WTC11 (cell line): ENCODE results near the gene CFAP20DC. TPM values are rescaled to one million over a fixed set of nuclear protein-coding genes. Genes with fewer than 3 reads are reported as not detected.

ENCODE experiments used
- ATAC-seq: fragments of 200-7000 bp; cut with Tn5 transposase; 2 replicates; pipeline ENCODE4 v1.10.0; 2021; ENCODE audit warnings: mild to moderate bottlenecking, moderate library complexity
- CTCF ChIA-PET: fragments of 300-600 bp; sonication (Branson Sonifier 250); formaldehyde crosslinking; loops from one replicate; lab custom pipeline; 2021; ENCODE audit warnings: antibody characterized with exemption; lab: Charles Lee
- POLR2A ChIA-PET: fragments of 350-600 bp; sonication (Branson Sonifier 250); formaldehyde crosslinking; loops from one replicate; lab custom pipeline; 2021; ENCODE audit warnings: antibody characterized with exemption; lab: Charles Lee
- DNase-seq: peaks from one replicate; pipeline ENCODE4 v3.0.0; 2021; ENCODE audit warnings: low spot score
- H3K27ac Mint-ChIP-seq: 2 replicates; pipeline ENCODE4 v1.8.0; 2021; ENCODE audit warnings: mixed read lengths
- H3K27me3 Mint-ChIP-seq: 2 replicates; pipeline ENCODE4 v1.8.0; 2021; ENCODE audit warnings: low read depth, mild to moderate bottlenecking, moderate library complexity, mixed read lengths
- H3K36me3 Mint-ChIP-seq: 2 replicates; pipeline ENCODE4 v1.8.0; 2021; ENCODE audit warnings: mixed read lengths
- H3K4me1 Mint-ChIP-seq: 2 replicates; pipeline ENCODE4 v1.8.0; 2022; ENCODE audit warnings: mixed read lengths
- H3K4me3 Mint-ChIP-seq: 2 replicates; pipeline ENCODE4 v1.8.0; 2021; ENCODE audit warnings: mild to moderate bottlenecking, moderate library complexity, mixed read lengths
- H3K9me3 Mint-ChIP-seq: 2 replicates; pipeline ENCODE4 v1.8.0; 2021; ENCODE audit warnings: mixed read lengths
- ATF3 ChIP-seq: sonication (generic); formaldehyde crosslinking; conservative IDR thresholded peaks from 2 replicates; pipeline ENCODE4 v1.8.1; 2022; ENCODE audit warnings: mild to moderate bottlenecking, missing genetic modification reagents
- ATF6 ChIP-seq: sonication (generic); formaldehyde crosslinking; IDR thresholded peaks from 2 replicates; pipeline ENCODE4 v1.8.1; 2023; ENCODE audit warnings: mild to moderate bottlenecking, missing genetic modification reagents
- FOXJ3 ChIP-seq: sonication (generic); formaldehyde crosslinking; IDR thresholded peaks from 2 replicates; pipeline ENCODE4 v1.9.0; 2021; ENCODE audit warnings: missing genetic modification reagents, mild to moderate bottlenecking, borderline replicate concordance
- JAZF1 ChIP-seq: fragments of 250-450 bp; sonication (Bioruptor Pico); IDR thresholded peaks from 2 replicates; pipeline ENCODE4 v1.9.0; 2021; ENCODE audit warnings: moderate library complexity, mild to moderate bottlenecking, inconsistent platforms
- MXD4 ChIP-seq: fragments of 250-450 bp; sonication (Bioruptor Pico); IDR thresholded peaks from 2 replicates; pipeline ENCODE4 v1.8.0; 2021; ENCODE audit warnings: mild to moderate bottlenecking, moderate library complexity, borderline replicate concordance
- RORB ChIP-seq: fragments of 250-450 bp; sonication (Bioruptor Pico); IDR thresholded peaks from 2 replicates; pipeline ENCODE4 v1.9.0; 2021; ENCODE audit warnings: mild to moderate bottlenecking
- SMAD4 ChIP-seq: sonication (generic); formaldehyde crosslinking; IDR thresholded peaks from 2 replicates; pipeline ENCODE4 v1.8.0; 2022; ENCODE audit warnings: mild to moderate bottlenecking, missing genetic modification reagents
- SOX15 ChIP-seq: fragments of 250-450 bp; sonication (Bioruptor Pico); IDR thresholded peaks from 2 replicates; pipeline ENCODE4 v1.9.0; 2021; ENCODE audit warnings: mild to moderate bottlenecking
- USF1 ChIP-seq: sonication (generic); formaldehyde crosslinking; IDR thresholded peaks from 2 replicates; pipeline ENCODE4 v1.8.0; 2022; ENCODE audit warnings: mild to moderate bottlenecking, missing genetic modification reagents
- ZBTB21 ChIP-seq: sonication (generic); formaldehyde crosslinking; IDR thresholded peaks from 2 replicates; pipeline ENCODE4 v1.8.1; 2023; ENCODE audit warnings: mild to moderate bottlenecking, missing genetic modification reagents, borderline replicate concordance
- ZNF219 ChIP-seq: sonication (generic); formaldehyde crosslinking; IDR thresholded peaks from 2 replicates; pipeline ENCODE4 v1.8.0; 2023; ENCODE audit warnings: missing genetic modification reagents, mild to moderate bottlenecking, borderline replicate concordance
- ZNF232 ChIP-seq: sonication (generic); formaldehyde crosslinking; IDR thresholded peaks from 2 replicates; pipeline ENCODE4 v1.8.0; 2022; ENCODE audit warnings: mild to moderate bottlenecking, missing genetic modification reagents
- ZNF423 ChIP-seq: fragments of 250-450 bp; sonication (Bioruptor Pico); IDR thresholded peaks from 2 replicates; pipeline ENCODE4 v2.1.2; 2022; ENCODE audit warnings: mild to moderate bottlenecking, moderate library complexity
- ZNF671 ChIP-seq: fragments of 250-450 bp; sonication (Bioruptor Pico); IDR thresholded peaks from 2 replicates; pipeline ENCODE4 v1.8.0; 2021; ENCODE audit warnings: mild to moderate bottlenecking
- total RNA-seq: library from RNA; stranded (reverse); gene quantifications from 3 replicates; pipeline ENCODE4 v1.2.3, GENCODE V29; 2021
- TF ChIP-seq, protein P1 (sequence below): fragments of 250-450 bp; sonication (Bioruptor Pico); IDR thresholded peaks from 2 replicates; pipeline ENCODE4 v1.9.0; 2021; ENCODE audit warnings: mild to moderate bottlenecking
- TF ChIP-seq, protein P2 (sequence below): sonication (generic); formaldehyde crosslinking; conservative IDR thresholded peaks from 2 replicates; pipeline ENCODE4 v1.8.1; 2023; ENCODE audit warnings: mild to moderate bottlenecking, low read depth, missing genetic modification reagents, moderate library complexity
- TF ChIP-seq, protein P3 (sequence below): sonication (generic); formaldehyde crosslinking; IDR thresholded peaks from 2 replicates; pipeline ENCODE4 v1.8.1; 2022; ENCODE audit warnings: missing genetic modification reagents, borderline replicate concordance
- TF ChIP-seq, protein P4 (sequence below): sonication (generic); formaldehyde crosslinking; IDR thresholded peaks from 2 replicates; pipeline ENCODE4 v1.8.1; 2022; ENCODE audit warnings: mild to moderate bottlenecking, moderate library complexity, missing genetic modification reagents
- TF ChIP-seq, protein P5 (sequence below): sonication (generic); formaldehyde crosslinking; IDR thresholded peaks from 2 replicates; pipeline ENCODE4 v1.8.0; 2023; ENCODE audit warnings: mild to moderate bottlenecking, missing genetic modification reagents

The CFAP20DC gene
- total RNA-seq, 1 experiment from 2014 or later: 4.9 TPM

- CTCF ChIA-PET: interaction anchor here (0.7 kb wide), 1 partner anchor 194 kb away, joined by 3 read pairs; no protein-coding TSS in a partner anchor
- H3K36me3 Mint-ChIP-seq: no peaks in the 10 kb centered on the region
- no peak overlapping the region for H3K4me3 Mint-ChIP-seq
- POLR2A ChIA-PET: no interaction called here
- H3K27me3 Mint-ChIP-seq: no peaks in the 10 kb centered on the region
- DNase-seq (no peak), ATAC-seq (no peak)
- TF ChIP-seq USF1 (CRISPR knock-in tag) (no peak), MXD4 (no peak), ATF6 (no peak), SMAD4 (CRISPR knock-in tag) (no peak), ZNF671 (CRISPR knock-in tag) (no peak), RORB (CRISPR knock-in tag) (no peak), ATF3 (CRISPR knock-in tag) (no peak)
- TF ChIP-seq, protein P1, sequence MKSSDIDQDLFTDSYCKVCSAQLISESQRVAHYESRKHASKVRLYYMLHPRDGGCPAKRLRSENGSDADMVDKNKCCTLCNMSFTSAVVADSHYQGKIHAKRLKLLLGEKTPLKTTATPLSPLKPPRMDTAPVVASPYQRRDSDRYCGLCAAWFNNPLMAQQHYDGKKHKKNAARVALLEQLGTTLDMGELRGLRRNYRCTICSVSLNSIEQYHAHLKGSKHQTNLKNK (CRISPR knock-in tag): no peak
- TF ChIP-seq, protein P2, sequence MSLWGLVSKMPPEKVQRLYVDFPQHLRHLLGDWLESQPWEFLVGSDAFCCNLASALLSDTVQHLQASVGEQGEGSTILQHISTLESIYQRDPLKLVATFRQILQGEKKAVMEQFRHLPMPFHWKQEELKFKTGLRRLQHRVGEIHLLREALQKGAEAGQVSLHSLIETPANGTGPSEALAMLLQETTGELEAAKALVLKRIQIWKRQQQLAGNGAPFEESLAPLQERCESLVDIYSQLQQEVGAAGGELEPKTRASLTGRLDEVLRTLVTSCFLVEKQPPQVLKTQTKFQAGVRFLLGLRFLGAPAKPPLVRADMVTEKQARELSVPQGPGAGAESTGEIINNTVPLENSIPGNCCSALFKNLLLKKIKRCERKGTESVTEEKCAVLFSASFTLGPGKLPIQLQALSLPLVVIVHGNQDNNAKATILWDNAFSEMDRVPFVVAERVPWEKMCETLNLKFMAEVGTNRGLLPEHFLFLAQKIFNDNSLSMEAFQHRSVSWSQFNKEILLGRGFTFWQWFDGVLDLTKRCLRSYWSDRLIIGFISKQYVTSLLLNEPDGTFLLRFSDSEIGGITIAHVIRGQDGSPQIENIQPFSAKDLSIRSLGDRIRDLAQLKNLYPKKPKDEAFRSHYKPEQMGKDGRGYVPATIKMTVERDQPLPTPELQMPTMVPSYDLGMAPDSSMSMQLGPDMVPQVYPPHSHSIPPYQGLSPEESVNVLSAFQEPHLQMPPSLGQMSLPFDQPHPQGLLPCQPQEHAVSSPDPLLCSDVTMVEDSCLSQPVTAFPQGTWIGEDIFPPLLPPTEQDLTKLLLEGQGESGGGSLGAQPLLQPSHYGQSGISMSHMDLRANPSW: no peak
- H3K4me1 Mint-ChIP-seq: no peaks in the 10 kb centered on the region
- H3K9me3 Mint-ChIP-seq: no peaks in the 10 kb centered on the region
- H3K27ac Mint-ChIP-seq: no peak overlapping the region
These were observed 295.8 kb downstream of the CFAP20DC start for GRCh38 chr3:58754074-58754473.

- POLR2A ChIA-PET: no interaction called here
- H3K36me3 Mint-ChIP-seq: no peaks in the 10 kb centered on the region
These were observed 297.8 kb downstream of the CFAP20DC start for GRCh38 chr3:58751882-58752567.

More at GRCh38 chr3:58751882-58752567, 297.8 kb downstream of the CFAP20DC start:
- H3K4me1 Mint-ChIP-seq: no peaks in the 10 kb centered on the region
- ATAC-seq: no peak
- no peak overlapping the region for H3K4me3 Mint-ChIP-seq
- no peaks in the 10 kb centered on the region for H3K9me3 Mint-ChIP-seq
- no peak for DNase-seq
- TF ChIP-seq, protein P3, sequence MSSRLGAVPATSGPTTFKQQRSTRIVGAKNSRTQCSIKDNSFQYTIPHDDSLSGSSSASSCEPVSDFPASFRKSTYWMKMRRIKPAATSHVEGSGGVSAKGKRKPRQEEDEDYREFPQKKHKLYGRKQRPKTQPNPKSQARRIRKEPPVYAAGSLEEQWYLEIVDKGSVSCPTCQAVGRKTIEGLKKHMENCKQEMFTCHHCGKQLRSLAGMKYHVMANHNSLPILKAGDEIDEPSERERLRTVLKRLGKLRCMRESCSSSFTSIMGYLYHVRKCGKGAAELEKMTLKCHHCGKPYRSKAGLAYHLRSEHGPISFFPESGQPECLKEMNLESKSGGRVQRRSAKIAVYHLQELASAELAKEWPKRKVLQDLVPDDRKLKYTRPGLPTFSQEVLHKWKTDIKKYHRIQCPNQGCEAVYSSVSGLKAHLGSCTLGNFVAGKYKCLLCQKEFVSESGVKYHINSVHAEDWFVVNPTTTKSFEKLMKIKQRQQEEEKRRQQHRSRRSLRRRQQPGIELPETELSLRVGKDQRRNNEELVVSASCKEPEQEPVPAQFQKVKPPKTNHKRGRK (CRISPR knock-in tag): no peak
- TF ChIP-seq, protein P2: no peak
- TF ChIP-seq, protein P4, sequence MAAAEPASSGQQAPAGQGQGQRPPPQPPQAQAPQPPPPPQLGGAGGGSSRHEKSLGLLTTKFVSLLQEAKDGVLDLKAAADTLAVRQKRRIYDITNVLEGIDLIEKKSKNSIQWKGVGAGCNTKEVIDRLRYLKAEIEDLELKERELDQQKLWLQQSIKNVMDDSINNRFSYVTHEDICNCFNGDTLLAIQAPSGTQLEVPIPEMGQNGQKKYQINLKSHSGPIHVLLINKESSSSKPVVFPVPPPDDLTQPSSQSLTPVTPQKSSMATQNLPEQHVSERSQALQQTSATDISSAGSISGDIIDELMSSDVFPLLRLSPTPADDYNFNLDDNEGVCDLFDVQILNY: no peak
- TF ChIP-seq ZBTB21 (CRISPR knock-in tag) (no peak), JAZF1 (no peak), ZNF671 (CRISPR knock-in tag) (no peak), SOX15 (no peak), ZNF232 (CRISPR knock-in tag) (no peak), ZNF423 (CRISPR knock-in tag) (no peak), FOXJ3 (CRISPR knock-in tag) (no peak), ZNF219 (CRISPR knock-in tag) (no peak)
- TF ChIP-seq, protein P5, sequence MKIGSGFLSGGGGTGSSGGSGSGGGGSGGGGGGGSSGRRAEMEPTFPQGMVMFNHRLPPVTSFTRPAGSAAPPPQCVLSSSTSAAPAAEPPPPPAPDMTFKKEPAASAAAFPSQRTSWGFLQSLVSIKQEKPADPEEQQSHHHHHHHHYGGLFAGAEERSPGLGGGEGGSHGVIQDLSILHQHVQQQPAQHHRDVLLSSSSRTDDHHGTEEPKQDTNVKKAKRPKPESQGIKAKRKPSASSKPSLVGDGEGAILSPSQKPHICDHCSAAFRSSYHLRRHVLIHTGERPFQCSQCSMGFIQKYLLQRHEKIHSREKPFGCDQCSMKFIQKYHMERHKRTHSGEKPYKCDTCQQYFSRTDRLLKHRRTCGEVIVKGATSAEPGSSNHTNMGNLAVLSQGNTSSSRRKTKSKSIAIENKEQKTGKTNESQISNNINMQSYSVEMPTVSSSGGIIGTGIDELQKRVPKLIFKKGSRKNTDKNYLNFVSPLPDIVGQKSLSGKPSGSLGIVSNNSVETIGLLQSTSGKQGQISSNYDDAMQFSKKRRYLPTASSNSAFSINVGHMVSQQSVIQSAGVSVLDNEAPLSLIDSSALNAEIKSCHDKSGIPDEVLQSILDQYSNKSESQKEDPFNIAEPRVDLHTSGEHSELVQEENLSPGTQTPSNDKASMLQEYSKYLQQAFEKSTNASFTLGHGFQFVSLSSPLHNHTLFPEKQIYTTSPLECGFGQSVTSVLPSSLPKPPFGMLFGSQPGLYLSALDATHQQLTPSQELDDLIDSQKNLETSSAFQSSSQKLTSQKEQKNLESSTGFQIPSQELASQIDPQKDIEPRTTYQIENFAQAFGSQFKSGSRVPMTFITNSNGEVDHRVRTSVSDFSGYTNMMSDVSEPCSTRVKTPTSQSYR (CRISPR knock-in tag): no peak
- TF ChIP-seq, all 79 proteins: peak for 0
- no peak overlapping the region for H3K27ac Mint-ChIP-seq
- CTCF ChIA-PET: no interaction called here
- no peaks in the 10 kb centered on the region for H3K27me3 Mint-ChIP-seq
